Type B pancreatic cell (in vitro differentiated cells): ENCODE measurements around the gene MEF2A. TPM values are rescaled to one million over a fixed set of nuclear protein-coding genes. Genes with fewer than 3 reads are reported as not detected.

Experiments used
- DNase-seq: peaks from one replicate; pipeline ENCODE4 v3.0.0; 2021; ENCODE audit warnings: mixed read lengths; ENCODE audit not compliant: unreplicated experiment; ENCODE audit errors: extremely low spot score
- H3K27ac Mint-ChIP-seq: 2 replicates; pipeline ENCODE4 v1.8.0; 2021; ENCODE audit warnings: mild to moderate bottlenecking, mixed read lengths
- H3K27me3 Mint-ChIP-seq: 2 replicates; pipeline ENCODE4 v1.8.0; 2021; ENCODE audit warnings: mixed read lengths
- H3K36me3 Mint-ChIP-seq: 2 replicates; pipeline ENCODE4 v1.8.0; 2021; ENCODE audit warnings: mixed read lengths
- H3K4me1 Mint-ChIP-seq: one replicate; pipeline ENCODE4 v1.8.0; 2021; ENCODE audit warnings: mixed read lengths; ENCODE audit not compliant: unreplicated experiment
- H3K4me3 Mint-ChIP-seq: 2 replicates; pipeline ENCODE4 v1.8.0; 2021; ENCODE audit warnings: mild to moderate bottlenecking, mixed read lengths
- H3K9me3 Mint-ChIP-seq: 2 replicates; pipeline ENCODE4 v1.8.0; 2021; ENCODE audit warnings: mixed read lengths
- total RNA-seq: library from RNA; stranded (reverse); gene quantifications from 2 replicates; pipeline ENCODE4 v1.2.1, GENCODE V29; 2021; ENCODE audit warnings: low replicate concordance
- TF ChIP-seq, protein P1 (sequence below): fragments of 200-600 bp; sonication (generic); conservative IDR thresholded peaks from 2 replicates; pipeline ENCODE4 v1.5.0; 2021; ENCODE audit warnings: antibody characterized with exemption, mild to moderate bottlenecking

The MEF2A gene
- total RNA-seq, 1 donor from 2014 or later: 26.0 TPM

DNA sequence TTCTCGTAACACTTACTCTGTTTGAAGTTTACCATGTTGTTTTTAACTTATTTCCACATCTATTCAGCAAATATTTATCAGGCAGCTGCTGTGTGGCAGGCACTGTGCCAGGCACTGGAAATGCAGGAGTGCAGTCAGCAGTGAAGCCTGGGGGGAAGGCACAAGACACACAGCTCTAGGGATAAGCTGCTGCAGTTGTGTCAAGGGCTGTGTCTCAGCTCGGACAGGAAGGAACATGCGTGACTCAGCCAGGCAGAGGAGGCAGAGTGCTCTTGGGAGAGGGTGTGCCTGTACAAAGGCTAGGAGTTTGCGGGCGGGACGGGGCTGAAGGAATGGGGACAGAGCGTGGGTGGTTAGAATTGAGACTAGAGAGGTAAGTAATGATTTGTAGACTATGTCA lies 142.8 kb downstream of the MEF2A start:
- peak overlapping the region; percentile 22 for H3K4me3 Mint-ChIP-seq
- H3K36me3 Mint-ChIP-seq: peaks cover 22% of the 10 kb centered on the region
- no peaks in the 10 kb centered on the region for H3K27me3 Mint-ChIP-seq
- H3K9me3 Mint-ChIP-seq: no peaks in the 10 kb centered on the region
- peaks cover 26% of the 10 kb centered on the region for H3K4me1 Mint-ChIP-seq
- TF ChIP-seq, protein P1, sequence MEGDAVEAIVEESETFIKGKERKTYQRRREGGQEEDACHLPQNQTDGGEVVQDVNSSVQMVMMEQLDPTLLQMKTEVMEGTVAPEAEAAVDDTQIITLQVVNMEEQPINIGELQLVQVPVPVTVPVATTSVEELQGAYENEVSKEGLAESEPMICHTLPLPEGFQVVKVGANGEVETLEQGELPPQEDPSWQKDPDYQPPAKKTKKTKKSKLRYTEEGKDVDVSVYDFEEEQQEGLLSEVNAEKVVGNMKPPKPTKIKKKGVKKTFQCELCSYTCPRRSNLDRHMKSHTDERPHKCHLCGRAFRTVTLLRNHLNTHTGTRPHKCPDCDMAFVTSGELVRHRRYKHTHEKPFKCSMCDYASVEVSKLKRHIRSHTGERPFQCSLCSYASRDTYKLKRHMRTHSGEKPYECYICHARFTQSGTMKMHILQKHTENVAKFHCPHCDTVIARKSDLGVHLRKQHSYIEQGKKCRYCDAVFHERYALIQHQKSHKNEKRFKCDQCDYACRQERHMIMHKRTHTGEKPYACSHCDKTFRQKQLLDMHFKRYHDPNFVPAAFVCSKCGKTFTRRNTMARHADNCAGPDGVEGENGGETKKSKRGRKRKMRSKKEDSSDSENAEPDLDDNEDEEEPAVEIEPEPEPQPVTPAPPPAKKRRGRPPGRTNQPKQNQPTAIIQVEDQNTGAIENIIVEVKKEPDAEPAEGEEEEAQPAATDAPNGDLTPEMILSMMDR: no peak
- DNase-seq: no peak
- H3K27ac Mint-ChIP-seq: peak overlapping the region; percentile 89

DNA sequence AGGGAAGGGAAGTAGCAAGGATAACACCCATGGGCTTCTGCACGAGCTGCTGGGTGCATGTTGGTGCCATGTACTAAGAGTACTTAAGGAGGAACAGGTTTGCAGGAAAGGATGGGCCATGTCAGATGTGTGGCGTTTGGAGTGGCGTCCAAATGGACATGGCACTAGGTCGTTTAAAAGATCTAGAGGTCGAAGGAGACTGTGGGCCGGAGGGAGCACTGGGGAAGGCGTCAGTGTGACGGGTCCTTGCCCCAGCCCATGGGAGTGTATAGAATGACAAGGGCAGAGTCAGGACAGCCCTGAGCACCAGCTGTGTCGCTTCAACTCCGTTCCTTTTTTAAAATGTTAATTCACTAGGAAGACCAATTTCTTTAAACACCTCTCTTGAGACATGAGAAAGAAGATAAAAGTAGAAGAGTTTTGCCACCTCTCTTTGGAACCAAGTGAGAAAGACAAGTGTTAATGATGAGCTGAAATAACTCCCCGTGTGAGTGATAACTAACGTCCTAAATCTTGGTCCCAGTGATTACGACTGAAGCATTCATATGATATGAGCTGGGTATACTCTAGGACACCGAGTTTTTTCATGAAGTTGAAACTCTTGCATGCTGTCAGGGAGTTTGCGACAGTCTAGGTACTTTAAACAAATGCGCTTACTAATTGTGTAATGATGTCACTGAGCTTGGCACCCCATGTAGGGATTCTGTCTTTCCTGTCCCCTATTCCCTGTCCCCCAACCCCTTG lies 143.6 kb downstream of the MEF2A start:
- no peaks in the 10 kb centered on the region for H3K9me3 Mint-ChIP-seq
- H3K27me3 Mint-ChIP-seq: no peaks in the 10 kb centered on the region
- H3K4me3 Mint-ChIP-seq: no peak overlapping the region
- peaks cover 19% of the 10 kb centered on the region for H3K4me1 Mint-ChIP-seq
- no peak for DNase-seq
- peak overlapping the region; percentile 89 for H3K27ac Mint-ChIP-seq
- TF ChIP-seq, protein P1: no peak
- peaks cover 22% of the 10 kb centered on the region for H3K36me3 Mint-ChIP-seq

DNA sequence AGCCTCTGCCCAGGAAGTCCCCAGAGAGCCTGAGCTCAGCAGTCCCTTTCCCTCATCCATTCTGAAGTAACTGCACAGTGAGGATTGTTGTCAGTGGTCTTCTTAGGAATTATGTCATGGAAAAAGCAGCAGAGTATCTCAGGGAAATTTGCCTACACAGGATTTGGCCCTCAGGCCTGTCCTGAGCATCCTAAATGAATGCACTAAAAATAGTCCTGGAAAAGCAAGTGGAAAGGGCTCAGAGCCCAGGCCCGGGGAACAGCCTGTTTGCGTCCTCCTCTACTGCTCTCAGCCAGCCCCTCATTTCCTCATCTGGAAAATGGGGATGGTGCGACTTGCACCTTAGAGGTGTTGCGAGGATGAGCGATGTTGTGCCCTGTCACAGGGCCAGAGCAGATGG lies 145.8 kb downstream of the MEF2A start:
- peaks cover 24% of the 10 kb centered on the region for H3K4me1 Mint-ChIP-seq
- no peak overlapping the region for H3K27ac Mint-ChIP-seq
- TF ChIP-seq, protein P1: no peak
- H3K27me3 Mint-ChIP-seq: no peaks in the 10 kb centered on the region
- DNase-seq: no peak
- H3K9me3 Mint-ChIP-seq: no peaks in the 10 kb centered on the region
- no peak overlapping the region for H3K4me3 Mint-ChIP-seq
- peaks cover 30% of the 10 kb centered on the region for H3K36me3 Mint-ChIP-seq

DNA sequence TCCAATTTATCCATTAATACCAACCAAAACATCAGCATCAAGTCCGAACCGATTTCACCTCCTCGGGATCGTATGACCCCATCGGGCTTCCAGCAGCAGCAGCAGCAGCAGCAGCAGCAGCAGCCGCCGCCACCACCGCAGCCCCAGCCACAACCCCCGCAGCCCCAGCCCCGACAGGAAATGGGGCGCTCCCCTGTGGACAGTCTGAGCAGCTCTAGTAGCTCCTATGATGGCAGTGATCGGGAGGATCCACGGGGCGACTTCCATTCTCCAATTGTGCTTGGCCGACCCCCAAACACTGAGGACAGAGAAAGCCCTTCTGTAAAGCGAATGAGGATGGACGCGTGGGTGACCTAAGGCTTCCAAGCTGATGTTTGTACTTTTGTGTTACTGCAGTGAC lies 146.6 kb downstream of the MEF2A start:
- TF ChIP-seq, protein P1: no peak
- peaks cover 23% of the 10 kb centered on the region for H3K4me1 Mint-ChIP-seq
- no peak for DNase-seq
- no peaks in the 10 kb centered on the region for H3K9me3 Mint-ChIP-seq
- H3K27ac Mint-ChIP-seq: no peak overlapping the region
- H3K27me3 Mint-ChIP-seq: no peaks in the 10 kb centered on the region
- peaks cover 30% of the 10 kb centered on the region for H3K36me3 Mint-ChIP-seq
- no peak overlapping the region for H3K4me3 Mint-ChIP-seq

DNA sequence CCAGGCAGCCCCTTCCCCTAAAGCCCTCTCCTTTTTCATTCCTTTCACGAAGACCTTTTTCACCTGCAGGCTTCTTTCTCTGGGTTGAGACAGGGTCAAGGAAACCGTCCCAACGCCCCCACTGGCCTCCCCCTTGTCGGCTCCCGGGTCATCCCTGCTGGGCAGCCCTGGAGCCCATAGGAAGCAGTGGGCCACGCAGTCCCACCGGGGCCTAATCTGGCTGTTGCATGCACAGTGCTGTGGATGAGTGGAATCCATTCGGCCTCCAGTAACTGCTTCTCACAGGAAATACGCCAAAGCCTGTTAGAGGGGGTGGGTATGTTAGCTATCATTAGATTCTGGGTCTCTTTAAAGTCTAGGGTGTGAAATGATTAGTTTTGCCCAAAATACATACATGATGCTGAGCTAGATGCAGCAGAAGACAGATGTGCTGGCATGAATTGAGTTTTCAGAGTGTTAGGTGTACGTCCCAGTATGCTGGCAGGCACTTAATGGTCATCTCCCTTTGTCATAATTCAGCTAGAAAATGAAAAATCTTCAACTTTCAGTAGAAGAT lies 150.8 kb downstream of the MEF2A start:
- TF ChIP-seq, protein P1: no peak
- peaks cover 21% of the 10 kb centered on the region for H3K36me3 Mint-ChIP-seq
- no peak for DNase-seq
- no peaks in the 10 kb centered on the region for H3K27me3 Mint-ChIP-seq
- H3K4me1 Mint-ChIP-seq: peaks cover 8% of the 10 kb centered on the region
- H3K27ac Mint-ChIP-seq: no peak overlapping the region
- no peak overlapping the region for H3K4me3 Mint-ChIP-seq
- no peaks in the 10 kb centered on the region for H3K9me3 Mint-ChIP-seq
